Endothelial cell of umbilical vein (primary cell): ENCODE results near the gene STAT4.

ENCODE experiments used
- CTCF ChIP-seq, 2 donors: IDR thresholded peaks; 1 replicate in 1 of 2; 2 replicates in 1 of 2; pipeline ENCODE4 v1.5.1; 2011; ENCODE audit warnings: low read length in 2 of 2, mild to moderate bottlenecking in 2 of 2, moderate library complexity in 2 of 2, control low read depth in 1 of 2, inconsistent platforms in 1 of 2, low read depth in 1 of 2; ENCODE audit not compliant: insufficient read depth in 1 of 2; ENCODE audit errors: extremely low read depth in 1 of 2
- EZH2 ChIP-seq: IDR thresholded peaks from 2 replicates; pipeline ENCODE4 v1.6.1; 2012; ENCODE audit warnings: borderline replicate concordance, low read depth, mild to moderate bottlenecking, moderate library complexity, low read length, inconsistent platforms; ENCODE audit not compliant: severe bottlenecking
- MAX ChIP-seq: IDR thresholded peaks from 2 replicates; pipeline ENCODE4 v1.6.1; 2011; ENCODE audit not compliant: insufficient read depth, insufficient read length

- no peak for TF ChIP-seq CTCF (IDR thresholded peaks at IDR 0.05; ENCODE audit: extremely low read depth in 1 of 2, insufficient read depth in 1 of 2, low read depth in 1 of 2, low read length in 2 of 2)
- TF ChIP-seq EZH2, result no peak
- no peak for TF ChIP-seq MAX
Observed at GRCh38 chr2:191012845-191013681, 137.7 kb downstream of the STAT4 start.
